ENCODE measurements around the gene SEMA6A.
"Not testable (repeated sequence)": the region's sequence is repeated elsewhere in the genome, so short reads cannot be mapped to it uniquely, and the experiment has no call there.

The SEMA6A gene

DNA sequence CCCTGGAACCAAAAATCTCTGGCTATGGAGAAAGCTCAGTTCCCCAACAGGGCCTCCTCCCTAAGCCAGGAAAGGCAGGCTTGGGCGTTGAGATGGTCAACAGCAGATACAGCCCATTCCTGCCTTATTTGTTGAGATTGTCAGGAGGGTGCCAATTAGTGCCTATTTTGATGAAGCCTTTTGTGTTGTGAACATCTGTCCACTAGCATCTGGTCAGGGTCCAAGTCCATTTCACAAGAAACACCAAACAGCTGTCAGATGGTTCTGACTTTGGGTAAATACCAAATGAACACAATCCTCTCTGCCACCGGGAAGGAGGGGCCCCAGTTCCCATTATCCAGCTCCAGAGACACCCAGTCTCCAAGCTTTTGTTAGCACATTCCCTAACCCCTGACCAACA is 19.9 kb downstream of the SEMA6A start:
- Histone ChIP-seq H3K27me3 (replicated peaks; ENCODE audit: control insufficient read depth, insufficient read depth, low read length, poor library complexity, severe bottlenecking) (no peaks in the 10 kb centered on the region), H3K4me3 (ENCODE audit: insufficient read depth, low read depth, low read length, poor library complexity, severe bottlenecking) (no peak overlapping the region), H3K27ac (ENCODE audit: insufficient read depth, low read length, poor library complexity, severe bottlenecking) (no peak overlapping the region), H3K4me1 (ENCODE audit: control insufficient read depth, insufficient read depth, low read length, poor library complexity, severe bottlenecking) (no peaks in the 10 kb centered on the region), H3K9me3 (ENCODE audit: control insufficient read depth, low read length) (no peaks in the 10 kb centered on the region), H3K36me3 (ENCODE audit: control insufficient read depth, insufficient read depth, low read length) (no peaks in the 10 kb centered on the region)
- no peak for DNase-seq

DNA sequence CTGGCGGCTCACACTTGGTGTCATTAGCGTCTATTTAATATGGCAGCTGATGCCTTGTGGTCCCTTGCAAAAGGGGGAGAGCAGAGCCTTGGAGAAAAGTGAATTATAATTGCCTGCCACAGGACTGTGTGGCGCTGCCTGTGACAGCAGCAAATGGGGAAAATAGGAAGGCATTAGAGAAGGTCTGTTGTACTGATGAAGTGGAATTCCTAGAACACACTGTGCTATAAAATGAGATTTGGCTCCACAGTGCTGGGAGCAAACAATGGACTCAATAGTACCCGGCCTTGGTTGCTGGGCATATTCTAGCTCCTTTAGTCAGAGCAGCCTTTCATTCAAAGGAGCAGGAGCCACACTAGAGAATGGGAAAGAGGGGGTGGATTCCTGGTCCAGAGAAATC is 21.3 kb downstream of the SEMA6A start:
- no peak overlapping the region for H3K27ac ChIP-seq (ENCODE audit: insufficient read depth, low read length, poor library complexity, severe bottlenecking)
- DNase-seq: no peak
- H3K9me3 ChIP-seq (ENCODE audit: control insufficient read depth, low read length): no peaks in the 10 kb centered on the region
- H3K4me1 ChIP-seq (ENCODE audit: control insufficient read depth, insufficient read depth, low read length, poor library complexity, severe bottlenecking): no peaks in the 10 kb centered on the region
- no peak overlapping the region for H3K4me3 ChIP-seq (ENCODE audit: insufficient read depth, low read depth, low read length, poor library complexity, severe bottlenecking)
- H3K36me3 ChIP-seq (ENCODE audit: control insufficient read depth, insufficient read depth, low read length): no peaks in the 10 kb centered on the region
- no peaks in the 10 kb centered on the region for H3K27me3 ChIP-seq (replicated peaks; ENCODE audit: control insufficient read depth, insufficient read depth, low read length, poor library complexity, severe bottlenecking)

DNA sequence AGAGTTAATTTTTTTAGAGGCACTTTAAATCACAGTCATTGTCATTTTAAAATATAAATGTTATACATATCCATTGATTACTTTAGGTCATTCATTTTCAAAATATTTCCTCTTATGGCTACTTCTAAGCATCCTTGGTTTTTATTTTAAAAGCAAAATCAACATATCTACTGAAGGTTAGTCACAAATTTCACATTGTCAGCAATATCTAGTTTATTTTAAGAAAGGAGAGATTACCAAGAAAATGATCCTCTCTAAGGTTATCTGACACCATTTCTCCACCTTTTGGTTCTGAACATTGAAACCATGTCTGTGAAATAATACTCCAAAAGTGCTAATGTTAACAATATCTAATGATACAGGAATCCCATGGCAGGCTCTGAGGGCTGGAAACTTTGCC is 24.5 kb downstream of the SEMA6A start:
- Histone ChIP-seq H3K9me3 (ENCODE audit: control insufficient read depth, low read length) (peaks cover 9% of the 10 kb centered on the region), H3K4me3 (ENCODE audit: insufficient read depth, low read depth, low read length, poor library complexity, severe bottlenecking) (no peak overlapping the region), H3K4me1 (ENCODE audit: control insufficient read depth, insufficient read depth, low read length, poor library complexity, severe bottlenecking) (no peaks in the 10 kb centered on the region), H3K36me3 (ENCODE audit: control insufficient read depth, insufficient read depth, low read length) (no peaks in the 10 kb centered on the region), H3K27ac (ENCODE audit: insufficient read depth, low read length, poor library complexity, severe bottlenecking) (no peak overlapping the region), H3K27me3 (replicated peaks; ENCODE audit: control insufficient read depth, insufficient read depth, low read length, poor library complexity, severe bottlenecking) (no peaks in the 10 kb centered on the region)
- no peak for DNase-seq

DNA sequence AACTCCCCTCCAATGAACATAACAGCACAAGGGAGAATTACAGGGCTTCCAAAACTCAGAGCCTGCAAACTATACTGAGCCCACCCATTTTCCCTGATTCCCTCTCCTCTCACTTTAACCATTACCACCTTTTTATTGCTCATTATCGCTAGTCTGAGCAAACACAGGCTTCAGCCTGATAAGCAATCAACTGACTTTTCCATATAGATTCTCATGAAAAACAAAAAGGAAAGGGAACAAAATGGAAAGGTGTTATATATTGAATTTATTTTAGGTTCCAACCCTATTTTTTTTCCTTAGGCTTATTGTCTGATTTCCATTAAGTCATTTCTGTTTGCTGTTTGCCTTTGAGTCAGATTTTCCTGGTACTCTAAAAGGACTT is 27.9 kb downstream of the SEMA6A start:
- Histone ChIP-seq H3K4me3 (ENCODE audit: insufficient read depth, low read depth, low read length, poor library complexity, severe bottlenecking) (no peak overlapping the region), H3K9me3 (ENCODE audit: control insufficient read depth, low read length) (peaks cover 9% of the 10 kb centered on the region), H3K36me3 (ENCODE audit: control insufficient read depth, insufficient read depth, low read length) (no peaks in the 10 kb centered on the region), H3K4me1 (ENCODE audit: control insufficient read depth, insufficient read depth, low read length, poor library complexity, severe bottlenecking) (no peaks in the 10 kb centered on the region), H3K27ac (ENCODE audit: insufficient read depth, low read length, poor library complexity, severe bottlenecking) (no peak overlapping the region), H3K27me3 (replicated peaks; ENCODE audit: control insufficient read depth, insufficient read depth, low read length, poor library complexity, severe bottlenecking) (no peaks in the 10 kb centered on the region)
- DNase-seq: no peak

DNA sequence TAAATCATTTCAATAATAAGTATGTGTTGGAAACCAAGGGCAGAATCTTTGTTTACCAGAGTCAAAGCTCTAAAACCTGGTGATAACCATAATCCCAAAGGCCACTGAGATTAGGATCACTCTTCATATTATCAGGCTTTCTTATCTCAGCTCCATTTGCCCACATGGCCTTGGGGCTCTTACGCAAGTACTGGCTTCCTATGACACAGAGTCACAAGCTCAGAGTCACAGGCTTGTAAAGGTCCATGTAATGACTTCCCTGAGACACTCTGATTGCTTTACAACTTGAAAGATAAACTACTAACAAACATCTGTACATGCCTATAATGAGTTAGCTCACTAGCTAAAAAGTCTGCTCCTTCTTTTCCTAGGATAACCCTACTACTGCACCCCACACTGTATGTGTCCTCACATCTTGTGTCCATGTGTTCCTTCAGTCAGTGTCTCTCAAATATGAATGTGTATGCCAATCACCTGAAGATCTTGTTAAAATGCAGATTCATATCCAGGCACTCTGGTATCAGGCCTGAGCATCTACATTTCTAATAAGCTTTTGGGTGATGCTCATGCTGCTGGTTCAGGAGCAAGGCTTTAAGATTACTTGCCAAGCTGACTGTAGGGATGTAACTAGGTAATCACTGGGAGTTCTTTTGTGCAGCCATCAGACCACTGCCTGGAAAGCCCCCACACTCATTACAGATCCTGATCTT is 28.4 kb downstream of the SEMA6A start:
- DNase-seq: no peak
- H3K27me3 ChIP-seq (replicated peaks; ENCODE audit: control insufficient read depth, insufficient read depth, low read length, poor library complexity, severe bottlenecking): no peaks in the 10 kb centered on the region
- H3K36me3 ChIP-seq (ENCODE audit: control insufficient read depth, insufficient read depth, low read length): no peaks in the 10 kb centered on the region
- H3K4me1 ChIP-seq (ENCODE audit: control insufficient read depth, insufficient read depth, low read length, poor library complexity, severe bottlenecking): no peaks in the 10 kb centered on the region
- no peak overlapping the region for H3K27ac ChIP-seq (ENCODE audit: insufficient read depth, low read length, poor library complexity, severe bottlenecking)
- H3K9me3 ChIP-seq (ENCODE audit: control insufficient read depth, low read length): peaks cover 9% of the 10 kb centered on the region
- H3K4me3 ChIP-seq (ENCODE audit: insufficient read depth, low read depth, low read length, poor library complexity, severe bottlenecking): no peak overlapping the region

DNA sequence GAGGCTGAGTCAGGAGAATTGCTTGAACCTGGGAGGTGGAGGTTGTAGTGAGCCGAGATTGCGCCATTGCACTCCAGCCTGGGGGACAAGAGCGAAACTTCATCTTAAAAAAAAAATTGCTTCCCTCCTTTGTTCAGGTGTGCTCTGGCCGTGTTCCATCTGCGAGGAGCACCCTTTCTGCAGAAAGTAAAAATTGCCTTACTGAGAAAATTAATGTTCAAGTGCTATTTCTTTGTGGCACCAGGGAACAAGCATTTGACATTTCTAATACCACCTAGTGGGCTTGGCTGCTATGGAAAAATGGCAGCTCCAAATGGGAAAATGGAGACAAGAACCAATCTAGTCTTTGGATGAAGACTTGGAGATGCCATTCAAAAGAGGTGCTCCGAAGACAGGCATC is 29.2 kb downstream of the SEMA6A start:
- H3K9me3 ChIP-seq (ENCODE audit: control insufficient read depth, low read length); H3K27me3 ChIP-seq (replicated peaks; ENCODE audit: control insufficient read depth, insufficient read depth, low read length, poor library complexity, severe bottlenecking); DNase-seq; H3K36me3 ChIP-seq (ENCODE audit: control insufficient read depth, insufficient read depth, low read length); H3K27ac ChIP-seq (ENCODE audit: insufficient read depth, low read length, poor library complexity, severe bottlenecking); H3K4me3 ChIP-seq (ENCODE audit: insufficient read depth, low read depth, low read length, poor library complexity, severe bottlenecking); H3K4me1 ChIP-seq (ENCODE audit: control insufficient read depth, insufficient read depth, low read length, poor library complexity, severe bottlenecking): not testable (repeated sequence)

DNA sequence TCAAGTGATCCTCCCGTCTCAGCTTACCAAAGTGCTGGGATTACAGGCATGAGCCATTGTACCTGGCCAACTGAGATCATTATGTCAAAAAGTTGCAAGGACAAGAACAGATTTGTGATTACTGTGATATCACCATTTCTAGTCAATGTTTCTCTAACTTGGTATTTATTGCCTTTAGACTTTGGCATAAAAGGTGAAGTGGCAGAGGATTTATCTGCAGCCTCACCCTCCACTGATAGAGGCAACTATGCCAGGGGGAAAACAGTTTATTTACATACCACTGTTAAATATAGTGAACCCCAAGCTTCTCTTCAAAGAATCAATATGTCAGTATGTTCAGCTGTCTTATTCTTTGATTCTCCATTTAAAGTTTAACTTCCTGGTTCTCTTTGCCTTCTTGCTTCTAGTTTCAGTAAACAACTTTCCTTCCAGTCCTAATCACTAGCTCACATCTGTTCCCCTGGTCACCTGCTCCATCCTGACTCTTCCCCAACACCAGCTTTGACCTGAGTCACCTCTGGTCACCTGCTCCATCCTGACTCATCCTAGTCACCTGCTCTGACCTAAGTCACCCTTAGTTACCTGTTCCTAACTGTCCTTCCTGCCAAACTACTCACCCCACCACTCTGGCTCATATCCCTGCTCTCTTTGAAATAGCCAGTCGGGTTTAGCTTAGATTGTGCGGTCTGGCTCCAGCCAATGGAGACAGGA is 29.9 kb downstream of the SEMA6A start:
- no peak overlapping the region for H3K4me3 ChIP-seq (ENCODE audit: insufficient read depth, low read depth, low read length, poor library complexity, severe bottlenecking)
- peaks cover 9% of the 10 kb centered on the region for H3K9me3 ChIP-seq (ENCODE audit: control insufficient read depth, low read length)
- H3K4me1 ChIP-seq (ENCODE audit: control insufficient read depth, insufficient read depth, low read length, poor library complexity, severe bottlenecking): no peaks in the 10 kb centered on the region
- DNase-seq: no peak
- H3K36me3 ChIP-seq (ENCODE audit: control insufficient read depth, insufficient read depth, low read length): no peaks in the 10 kb centered on the region
- H3K27me3 ChIP-seq (replicated peaks; ENCODE audit: control insufficient read depth, insufficient read depth, low read length, poor library complexity, severe bottlenecking): no peaks in the 10 kb centered on the region
- H3K27ac ChIP-seq (ENCODE audit: insufficient read depth, low read length, poor library complexity, severe bottlenecking): no peak overlapping the region

DNA sequence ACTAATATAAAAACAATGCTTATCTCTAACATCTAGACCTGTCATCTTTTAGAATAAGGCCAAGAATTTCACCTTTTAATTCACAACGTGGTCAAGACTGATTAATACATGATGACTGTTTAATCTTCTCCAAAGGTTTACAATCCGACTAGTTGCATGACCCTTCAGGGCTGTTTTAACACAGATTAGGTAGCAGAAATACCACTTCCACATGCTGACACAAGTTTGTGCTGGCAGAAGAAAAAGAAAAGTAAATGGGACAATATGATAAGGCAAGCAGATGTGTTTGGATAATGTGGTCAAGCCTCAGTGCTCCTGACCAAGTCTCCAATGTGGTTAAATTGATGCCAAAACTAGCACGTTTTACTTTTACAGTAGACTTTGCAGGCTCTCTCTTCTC is 31.1 kb downstream of the SEMA6A start:
- Histone ChIP-seq H3K4me3 (ENCODE audit: insufficient read depth, low read depth, low read length, poor library complexity, severe bottlenecking) (no peak overlapping the region), H3K27ac (ENCODE audit: insufficient read depth, low read length, poor library complexity, severe bottlenecking) (no peak overlapping the region), H3K36me3 (ENCODE audit: control insufficient read depth, insufficient read depth, low read length) (no peaks in the 10 kb centered on the region), H3K27me3 (replicated peaks; ENCODE audit: control insufficient read depth, insufficient read depth, low read length, poor library complexity, severe bottlenecking) (no peaks in the 10 kb centered on the region), H3K9me3 (ENCODE audit: control insufficient read depth, low read length) (peaks cover 9% of the 10 kb centered on the region), H3K4me1 (ENCODE audit: control insufficient read depth, insufficient read depth, low read length, poor library complexity, severe bottlenecking) (no peaks in the 10 kb centered on the region)
- DNase-seq: no peak

DNA sequence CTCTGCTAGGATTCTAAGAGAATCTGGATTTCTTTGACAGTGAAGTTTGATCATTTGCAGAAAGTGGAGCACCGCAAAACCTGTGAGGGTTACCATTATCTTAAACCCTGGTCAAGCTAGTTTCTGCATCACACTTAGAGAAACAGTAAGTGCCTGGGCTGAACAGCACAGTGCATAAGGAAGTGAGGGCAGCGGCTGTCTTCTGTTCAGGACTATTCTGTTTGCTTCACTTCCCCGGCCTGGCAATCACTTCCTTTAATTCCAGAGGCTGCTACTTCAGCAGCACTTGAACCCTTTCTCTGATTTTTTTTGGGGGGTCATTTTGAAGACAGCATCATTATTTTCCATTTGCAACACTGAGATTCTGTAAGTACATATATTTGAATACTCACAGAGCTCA is 32.0 kb downstream of the SEMA6A start:
- H3K4me1 ChIP-seq (ENCODE audit: control insufficient read depth, insufficient read depth, low read length, poor library complexity, severe bottlenecking): no peaks in the 10 kb centered on the region
- no peak for DNase-seq
- no peaks in the 10 kb centered on the region for H3K27me3 ChIP-seq (replicated peaks; ENCODE audit: control insufficient read depth, insufficient read depth, low read length, poor library complexity, severe bottlenecking)
- H3K36me3 ChIP-seq (ENCODE audit: control insufficient read depth, insufficient read depth, low read length): no peaks in the 10 kb centered on the region
- peaks cover 9% of the 10 kb centered on the region for H3K9me3 ChIP-seq (ENCODE audit: control insufficient read depth, low read length)
- no peak overlapping the region for H3K27ac ChIP-seq (ENCODE audit: insufficient read depth, low read length, poor library complexity, severe bottlenecking)
- no peak overlapping the region for H3K4me3 ChIP-seq (ENCODE audit: insufficient read depth, low read depth, low read length, poor library complexity, severe bottlenecking)

DNA sequence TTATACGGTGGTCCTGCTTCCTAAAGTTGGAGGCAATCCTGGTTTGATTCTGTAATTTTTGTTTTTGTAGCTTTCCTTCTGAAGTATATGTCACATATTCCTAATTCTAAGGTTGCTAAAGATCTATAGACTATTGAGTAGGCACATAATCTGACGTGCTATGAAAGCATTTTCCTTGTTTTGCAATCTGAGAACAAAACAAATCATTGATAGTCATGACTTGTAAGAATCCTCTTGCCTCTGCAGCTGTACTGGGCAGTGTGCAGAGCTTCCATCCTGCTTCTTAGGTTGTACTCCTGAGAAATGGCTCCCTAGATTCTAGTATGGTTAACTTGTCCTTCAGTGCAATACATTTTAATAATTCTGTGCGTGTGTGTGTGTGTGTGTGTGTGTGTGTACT is 35.4 kb downstream of the SEMA6A start:
- no peak overlapping the region for H3K4me3 ChIP-seq (ENCODE audit: insufficient read depth, low read depth, low read length, poor library complexity, severe bottlenecking)
- no peak overlapping the region for H3K27ac ChIP-seq (ENCODE audit: insufficient read depth, low read length, poor library complexity, severe bottlenecking)
- no peaks in the 10 kb centered on the region for H3K4me1 ChIP-seq (ENCODE audit: control insufficient read depth, insufficient read depth, low read length, poor library complexity, severe bottlenecking)
- no peak for DNase-seq
- H3K27me3 ChIP-seq (replicated peaks; ENCODE audit: control insufficient read depth, insufficient read depth, low read length, poor library complexity, severe bottlenecking): no peaks in the 10 kb centered on the region
- H3K9me3 ChIP-seq (ENCODE audit: control insufficient read depth, low read length): no peaks in the 10 kb centered on the region
- H3K36me3 ChIP-seq (ENCODE audit: control insufficient read depth, insufficient read depth, low read length): no peaks in the 10 kb centered on the region

Data from effector memory CD4-positive, alpha-beta T cell (primary cell).